HUES6 (cell line): Measurements from ENCODE around the gene RAB5IF.
"Not testable (repeated sequence)": the region's sequence is repeated elsewhere in the genome, so short reads cannot be mapped to it uniquely, and the experiment has no call there.

Experiments
- H3K27ac ChIP-seq: 2 replicates; pipeline ENCODE4 v1.7.0; 2013; ENCODE audit warnings: low read depth, mild to moderate bottlenecking, low read length, inconsistent platforms
- H3K27me3 ChIP-seq: 2 replicates; pipeline ENCODE4 v1.6.1; 2013; ENCODE audit warnings: low read length; ENCODE audit not compliant: control insufficient read depth, insufficient read depth
- H3K36me3 ChIP-seq: 2 replicates; pipeline ENCODE4 v1.6.1; 2013; ENCODE audit warnings: low read length; ENCODE audit not compliant: control insufficient read depth, insufficient read depth
- H3K4me1 ChIP-seq: 2 replicates; pipeline ENCODE4 v1.6.1; 2013; ENCODE audit warnings: low read length; ENCODE audit not compliant: control insufficient read depth, insufficient read depth
- H3K4me3 ChIP-seq: 2 replicates; pipeline ENCODE4 v1.5.1; 2013; ENCODE audit warnings: low read depth, low read length
- H3K9ac ChIP-seq: one replicate; pipeline ENCODE4 v1.6.1; 2013; ENCODE audit warnings: mild to moderate bottlenecking, low read length
- H3K9me3 ChIP-seq: 2 replicates; pipeline ENCODE4 v1.6.1; 2013; ENCODE audit warnings: low read depth, low read length; ENCODE audit not compliant: control insufficient read depth, insufficient read depth

Gene RAB5IF

GRCh38 chr20:36605399-36606157 is at the start of gene RAB5IF:
TSS of gene RAB5IF (plus strand) at chr20:36605779. CDS start at chr20:36605952, 173 bp downstream.
- Histone ChIP-seq H3K36me3 (peaks cover 31% of the 10 kb centered on the region), H3K9ac (peak within 1 kb of the TSS; percentile 96), H3K4me3 (peak within 1 kb of the TSS; percentile 94), H3K4me1 (peaks cover 9% of the 10 kb centered on the region), H3K27me3 (no peaks in the 10 kb centered on the region), H3K9me3 (no peaks in the 10 kb centered on the region), H3K27ac (peak within 1 kb of the TSS; percentile 89)

GRCh38 chr20:36562724-36563123 is 42.9 kb upstream of the RAB5IF start:
- Histone ChIP-seq H3K27me3 (no peaks in the 10 kb centered on the region), H3K4me3 (no peak overlapping the region), H3K9me3 (peaks cover 15% of the 10 kb centered on the region), H3K36me3 (no peaks in the 10 kb centered on the region; the same call in 1 of the 2 replicates), H3K4me1 (peaks cover 14% of the 10 kb centered on the region), H3K27ac (peak overlapping the region; percentile 37; the same call in 1 of the 2 replicates), H3K9ac (no peak overlapping the region)

GRCh38 chr20:36563374-36563773 is 42.2 kb upstream of the RAB5IF start:
- no peaks in the 10 kb centered on the region; the same call in 1 of the 2 replicates for H3K36me3 ChIP-seq
- H3K4me1 ChIP-seq: peaks cover 14% of the 10 kb centered on the region
- no peak overlapping the region for H3K4me3 ChIP-seq
- no peak overlapping the region for H3K9ac ChIP-seq
- H3K9me3 ChIP-seq: peaks cover 15% of the 10 kb centered on the region
- no peaks in the 10 kb centered on the region for H3K27me3 ChIP-seq
- H3K27ac ChIP-seq: no peak overlapping the region

- H3K27ac ChIP-seq, H3K4me3 ChIP-seq, H3K9ac ChIP-seq, H3K27me3 ChIP-seq, H3K36me3 ChIP-seq: not testable (repeated sequence)
- peaks cover 14% of the 10 kb centered on the region for H3K4me1 ChIP-seq
- peaks cover 15% of the 10 kb centered on the region for H3K9me3 ChIP-seq
Observed at GRCh38 chr20:36564078-36564725, 41.4 kb upstream of the RAB5IF start.

DNA sequence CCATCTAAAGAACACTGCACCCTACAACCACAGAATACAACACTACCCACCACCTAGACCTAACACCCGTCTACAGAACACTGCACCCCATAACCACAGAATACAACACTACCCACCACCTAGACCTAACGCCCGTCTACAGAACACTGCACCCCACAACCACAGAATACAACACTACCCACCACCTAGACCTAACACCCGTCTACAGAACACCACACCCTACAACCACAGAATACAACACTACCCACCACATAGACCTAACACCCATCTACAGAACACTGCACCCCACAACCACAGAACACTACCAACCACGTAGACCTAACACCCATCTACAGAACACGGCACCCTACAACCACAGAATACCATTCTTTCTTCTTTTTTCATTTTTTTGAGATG is 40.9 kb upstream of the RAB5IF start:
- H3K27me3 ChIP-seq, H3K9ac ChIP-seq, H3K36me3 ChIP-seq, H3K4me3 ChIP-seq, H3K27ac ChIP-seq: not testable (repeated sequence)
- Histone ChIP-seq H3K9me3 (peaks cover 15% of the 10 kb centered on the region), H3K4me1 (peaks cover 19% of the 10 kb centered on the region)

DNA sequence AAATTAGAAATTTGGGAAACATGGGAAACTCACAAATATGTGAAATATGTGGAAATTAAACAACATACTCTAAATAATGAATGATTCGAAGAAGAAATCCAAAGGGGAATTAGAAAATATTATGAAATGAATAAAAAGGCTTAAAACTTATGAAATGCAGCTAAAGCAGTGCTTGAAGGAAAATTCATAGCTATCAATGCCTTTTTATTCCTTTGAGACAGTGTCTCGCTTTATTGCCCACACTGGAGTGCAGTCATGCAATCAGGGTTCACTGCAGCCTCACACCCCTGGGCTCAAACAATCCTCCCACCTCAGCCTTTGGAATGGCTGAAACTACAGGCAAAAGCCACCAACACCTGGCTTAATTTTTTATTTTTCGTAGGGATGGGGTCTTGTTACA is 40.1 kb upstream of the RAB5IF start:
- Histone ChIP-seq H3K27ac (no peak overlapping the region), H3K4me3 (no peak overlapping the region), H3K9me3 (peaks cover 15% of the 10 kb centered on the region), H3K4me1 (peaks cover 25% of the 10 kb centered on the region), H3K36me3 (no peaks in the 10 kb centered on the region; the same call in 1 of the 2 replicates), H3K9ac (no peak overlapping the region), H3K27me3 (no peaks in the 10 kb centered on the region)

GRCh38 chr20:36569847-36570429 is 35.6 kb upstream of the RAB5IF start:
- Histone ChIP-seq H3K9ac (peak overlapping the region; percentile 8), H3K4me3 (no peak overlapping the region; the same call in 1 of the 2 replicates), H3K27ac (peak overlapping the region; percentile 5; the same call in 1 of the 2 replicates), H3K4me1 (peaks cover 34% of the 10 kb centered on the region), H3K36me3 (no peaks in the 10 kb centered on the region), H3K27me3 (no peaks in the 10 kb centered on the region), H3K9me3 (peaks cover 8% of the 10 kb centered on the region)

DNA sequence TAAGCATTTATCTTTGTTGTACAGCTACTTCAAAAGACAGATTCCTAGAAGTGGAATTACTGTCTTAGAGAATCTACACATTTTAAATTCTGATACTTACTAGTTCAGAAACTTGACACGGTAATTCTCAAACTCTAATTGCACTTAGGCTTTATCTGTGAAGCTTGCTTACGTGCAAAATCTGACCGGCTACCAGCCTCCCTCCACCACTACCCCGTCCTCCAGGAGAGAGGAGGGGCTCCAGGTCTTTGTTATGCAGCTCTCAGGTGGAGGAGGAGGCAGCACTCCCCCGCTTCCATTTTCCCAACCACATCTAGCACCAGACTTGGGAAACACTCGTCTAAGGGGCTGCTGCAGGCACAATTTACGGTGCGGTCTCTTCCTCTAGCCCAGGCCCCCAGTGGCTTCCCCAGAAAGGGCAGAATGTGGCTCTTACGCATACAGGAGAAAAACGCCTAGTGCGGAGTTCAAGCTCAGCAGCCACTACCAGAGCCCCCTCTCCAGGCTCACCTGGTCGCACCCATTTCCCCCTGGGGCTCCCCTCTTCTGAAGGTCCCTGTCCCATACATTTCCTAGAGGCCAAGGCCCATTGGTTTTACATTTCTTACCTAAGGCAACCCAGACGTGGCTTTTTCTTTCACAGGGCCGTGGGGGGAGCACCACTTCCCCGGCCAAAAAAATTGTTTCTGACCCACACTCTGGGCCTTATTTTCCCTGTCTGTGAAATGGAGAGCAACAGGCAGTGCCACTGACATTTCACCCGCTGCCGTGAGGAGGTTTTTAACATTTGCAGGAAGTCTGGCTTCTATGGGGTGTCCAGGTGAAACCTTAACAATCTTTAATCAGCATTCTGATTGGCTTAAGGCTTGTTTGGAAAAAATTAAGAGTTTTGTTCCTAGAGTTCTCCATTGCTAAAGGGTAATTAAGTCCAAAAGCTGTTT is 33.7 kb upstream of the RAB5IF start:
- no peaks in the 10 kb centered on the region for H3K36me3 ChIP-seq
- no peaks in the 10 kb centered on the region for H3K27me3 ChIP-seq
- peaks cover 48% of the 10 kb centered on the region for H3K4me1 ChIP-seq
- peak overlapping the region; percentile 91 for H3K27ac ChIP-seq
- peak overlapping the region; percentile 71 for H3K4me3 ChIP-seq
- H3K9ac ChIP-seq: peak overlapping the region; percentile 90
- H3K9me3 ChIP-seq: no peaks in the 10 kb centered on the region

DNA sequence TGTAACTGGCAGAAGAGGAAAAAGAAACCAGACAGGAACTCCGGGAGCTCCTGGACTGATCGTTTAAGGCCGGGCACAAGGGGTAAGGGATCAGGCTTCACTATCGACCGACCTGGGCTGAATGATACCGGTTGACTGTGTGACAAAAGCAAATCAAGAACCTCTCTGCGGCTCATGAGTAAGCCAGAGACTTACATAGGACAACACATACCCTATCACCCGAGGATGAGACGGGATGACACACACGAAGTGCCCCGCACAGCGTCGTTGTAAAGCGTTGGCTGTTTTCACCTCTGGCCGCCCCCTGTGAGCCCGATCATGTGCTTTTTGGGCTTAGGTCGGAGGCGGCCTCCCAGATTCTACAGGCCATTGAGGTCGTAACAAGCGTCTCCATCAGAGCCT is 32.9 kb upstream of the RAB5IF start:
- Histone ChIP-seq H3K4me3 (peak overlapping the region; percentile 71), H3K9me3 (no peaks in the 10 kb centered on the region), H3K27ac (peak overlapping the region; percentile 91), H3K27me3 (no peaks in the 10 kb centered on the region), H3K9ac (peak overlapping the region; percentile 90), H3K36me3 (0 out of 2 replicates have a peak, but pooled peaks cover under 1% of the 10 kb centered on the region), H3K4me1 (peaks cover 48% of the 10 kb centered on the region)

GRCh38 chr20:36573103-36573797 is 32.3 kb upstream of the RAB5IF start, which contains the start of gene TGIF2:
TSS of gene TGIF2 (plus strand) at chr20:36573597. CDS start at chr20:36578775, 5,178 bp downstream.
- H3K4me1 ChIP-seq: peaks cover 48% of the 10 kb centered on the region
- peak within 1 kb of the TSS; percentile 94 for H3K9ac ChIP-seq
- H3K27ac ChIP-seq: peak within 1 kb of the TSS; percentile 91
- no peaks in the 10 kb centered on the region for H3K27me3 ChIP-seq
- no peaks in the 10 kb centered on the region for H3K9me3 ChIP-seq
- peak within 1 kb of the TSS; percentile 74 for H3K4me3 ChIP-seq
- peaks cover 6% of the 10 kb centered on the region for H3K36me3 ChIP-seq
